GM12878 (cell line): Measurements from ENCODE around the gene UBTF. TPM values are rescaled to one million over a fixed set of nuclear protein-coding genes. Genes with fewer than 3 reads are reported as not detected.

Experiments used
- BACH1 ChIP-seq: fragments of 450-650 bp; IDR thresholded peaks from 2 replicates; pipeline ENCODE4 v1.6.1; 2017; ENCODE audit warnings: mild to moderate bottlenecking, borderline replicate concordance
- BCL11A ChIP-seq: IDR thresholded peaks from 2 replicates; pipeline ENCODE4 v1.6.1; 2011; ENCODE audit warnings: low read depth, low read length
- BCLAF1 ChIP-seq: fragments of 450-650 bp; IDR thresholded peaks from 2 replicates; pipeline ENCODE4 v1.6.1; 2017; ENCODE audit warnings: antibody characterized with exemption, mild to moderate bottlenecking, moderate library complexity
- CREB1 ChIP-seq: IDR thresholded peaks from 2 replicates; pipeline ENCODE4 v1.6.1; 2012; ENCODE audit warnings: low read depth, mild to moderate bottlenecking, inconsistent platforms
- DPF2 ChIP-seq: fragments of 450-650 bp; IDR thresholded peaks from 2 replicates; pipeline ENCODE4 v1.6.1; 2017; ENCODE audit warnings: mild to moderate bottlenecking
- E2F4 ChIP-seq: IDR thresholded peaks from 2 replicates; pipeline ENCODE4 v1.6.1; 2012; ENCODE audit warnings: low read depth, low read length, improper control_type of control experiment
- EED ChIP-seq: sonication (generic); IDR thresholded peaks from 2 replicates; pipeline ENCODE4 v1.6.1; 2016; ENCODE audit warnings: antibody characterized with exemption, low read depth
- FOXK2 ChIP-seq: fragments of 450-650 bp; IDR thresholded peaks from 2 replicates; pipeline ENCODE4 v1.6.1; 2017; ENCODE audit warnings: mild to moderate bottlenecking, moderate library complexity
- HDGF ChIP-seq: fragments of 450-650 bp; IDR thresholded peaks from 2 replicates; pipeline ENCODE4 v1.6.1; 2016; ENCODE audit warnings: antibody characterized with exemption
- KLF5 ChIP-seq: fragments of 450-650 bp; IDR thresholded peaks from 2 replicates; pipeline ENCODE4 v1.6.1; 2014; ENCODE audit warnings: mild to moderate bottlenecking; ENCODE audit not compliant: partially characterized antibody
- NFIC ChIP-seq: IDR thresholded peaks from 2 replicates; pipeline ENCODE4 v1.6.1; 2012; ENCODE audit warnings: low read depth, mild to moderate bottlenecking, inconsistent platforms, low read length, moderate library complexity
- NKRF ChIP-seq: fragments of 450-650 bp; conservative IDR thresholded peaks from 2 replicates; pipeline ENCODE4 v1.6.1; 2017; ENCODE audit warnings: mild to moderate bottlenecking, moderate library complexity
- NR2C1 ChIP-seq: fragments of 450-650 bp; IDR thresholded peaks from 2 replicates; pipeline ENCODE4 v1.6.1; 2017; ENCODE audit warnings: antibody characterized with exemption, mild to moderate bottlenecking, moderate library complexity
- PRDM15 ChIP-seq: fragments of 450-650 bp; formaldehyde crosslinking; IDR thresholded peaks from 2 replicates; pipeline ENCODE4 v1.4.0; 2020; ENCODE audit warnings: mild to moderate bottlenecking, moderate library complexity
- SMAD1 ChIP-seq: fragments of 450-650 bp; IDR thresholded peaks from 2 replicates; pipeline ENCODE4 v1.6.1; 2018; ENCODE audit warnings: mild to moderate bottlenecking, low read depth; ENCODE audit not compliant: partially characterized antibody
- STAT3 ChIP-seq: IDR thresholded peaks from 2 replicates; pipeline ENCODE4 v1.6.1; 2011; ENCODE audit warnings: low read depth, low read length, improper control_type of control experiment
- TCF7 ChIP-seq: IDR thresholded peaks from 2 replicates; pipeline ENCODE4 v1.6.1; 2014; ENCODE audit warnings: antibody characterized with exemption, borderline replicate concordance
- ZBTB4 ChIP-seq: fragments of 450-650 bp; formaldehyde crosslinking; IDR thresholded peaks from 2 replicates; pipeline ENCODE4 v1.4.0; 2022; ENCODE audit warnings: mild to moderate bottlenecking, moderate library complexity
- ZNF384 ChIP-seq: IDR thresholded peaks from 2 replicates; pipeline ENCODE4 v1.6.1; 2012; ENCODE audit warnings: low read depth, mild to moderate bottlenecking, low read length, improper control_type of control experiment, borderline replicate concordance
- polyA plus RNA-seq, 11 experiments: library from polyadenylated mRNA; depleted of rRNA in 4 of 11; unstranded in 6 of 11; stranded (reverse) in 5 of 11; fragments of >200 nt; fragmentation: Nextera tagmentation in 4 of 11; fragmentation: Illumina TruSeq in 1 of 11; extraction: Ambion mirVana in 4 of 11; extraction: Trizol in 1 of 11; gene quantifications; 1 replicate in 1 of 11; 2 replicates in 10 of 11; pipeline versions ENCODE4 v1.2.1 to v1.2.3, GENCODE V29; 2011 to 2016; ENCODE audit warnings: inconsistent platforms in 2 of 11, missing spikeins in 2 of 11, low read depth in 1 of 11
- total RNA-seq, 4 experiments: library from RNA; depleted of rRNA in 3 of 4; stranded (reverse); fragments of >200 nt in 3 of 4; fragmentation: Illumina TruSeq in 1 of 4; extraction: Trizol in 1 of 4; gene quantifications; 2 replicates each; pipeline versions ENCODE4 v1.2.1 to v1.2.3, GENCODE V29; 2013 to 2021

UBTF gene
- total and polyA plus RNA-seq, 10 of the 15 experiments (the other 5 are each of a cell fraction or from before 2014, with no cell fraction given): 2.2 to 124 (median 79.6) TPM

- TF ChIP-seq ZBTB4: no peak
- TF ChIP-seq HDGF: no peak
- no peak for TF ChIP-seq SMAD1
- TF ChIP-seq EED: no peak
- peak; percentile 94 for TF ChIP-seq DPF2
- no peak for TF ChIP-seq STAT3
- no peak for TF ChIP-seq NFIC
- TF ChIP-seq NR2C1: no peak
- peak; percentile 74 for TF ChIP-seq BACH1
- no peak for TF ChIP-seq ZNF384
- TF ChIP-seq CREB1: no peak
- TF ChIP-seq BCLAF1: 0 out of 2 replicates have a peak, but pooled peaks have one; percentile 34
- peak; percentile 84 for TF ChIP-seq NKRF
- peak; percentile 66 for TF ChIP-seq KLF5
- TF ChIP-seq BCL11A: no peak
- no peak for TF ChIP-seq PRDM15 (CRISPR knock-in tag)
- no peak for TF ChIP-seq TCF7
- no peak for TF ChIP-seq FOXK2
- no peak for TF ChIP-seq E2F4
Observed at GRCh38 chr17:44219108-44219615, 313 bp downstream of the UBTF start (continued).
